HG02759 (cell line): Measurements from ENCODE around the gene BICD2.
A peak's percentile ranks its signal among the peaks of the same experiment; 100 is the strongest.
"Not testable (repeated sequence)": the region's sequence is repeated elsewhere in the genome, so short reads cannot be mapped to it uniquely, and the experiment has no call there.

Source experiments
- ATAC-seq: cut with Tn5 transposase; IDR thresholded peaks from one replicate; pipeline ENCODE4 v1.9.1; 2021; ENCODE audit warnings: mild to moderate bottlenecking, moderate library complexity; ENCODE audit not compliant: unreplicated experiment

BICD2 gene

GRCh38 chr9:92771309-92771708 lies 6.7 kb upstream of the BICD2 start:
- ATAC-seq, result no peak

- ATAC-seq, result no peak
Observed at GRCh38 chr9:92770360-92770995, 5.8 kb upstream of the BICD2 start.

GRCh38 chr9:92769990-92770359 lies 5.3 kb upstream of the BICD2 start:
- no peak for ATAC-seq

GRCh38 chr9:92769286-92769685 lies 4.7 kb upstream of the BICD2 start:
- no peak for ATAC-seq

GRCh38 chr9:92768816-92769215 lies 4.2 kb upstream of the BICD2 start:
- not testable (repeated sequence) for ATAC-seq

GRCh38 chr9:92767066-92768054 lies 2.7 kb upstream of the BICD2 start:
- ATAC-seq, result no peak

- peak; percentile 95 for ATAC-seq
Observed at GRCh38 chr9:92764988-92765936, 629 bp upstream of the BICD2 start.

GRCh38 chr9:92763721-92764380 lies 782 bp downstream of the BICD2 start:
- ATAC-seq, result no peak

- ATAC-seq, result no peak
Observed at GRCh38 chr9:92762781-92763708, 1.6 kb downstream of the BICD2 start.

GRCh38 chr9:92762196-92762595 lies 2.4 kb downstream of the BICD2 start:
- no peak for ATAC-seq

- no peak for ATAC-seq
Observed at GRCh38 chr9:92761686-92762085, 2.9 kb downstream of the BICD2 start.

GRCh38 chr9:92760494-92760893 lies 4.1 kb downstream of the BICD2 start:
- no peak for ATAC-seq

- ATAC-seq, result no peak
Observed at GRCh38 chr9:92760070-92760469, 4.6 kb downstream of the BICD2 start.

GRCh38 chr9:92759446-92759845 lies 5.2 kb downstream of the BICD2 start:
- ATAC-seq, result no peak

GRCh38 chr9:92756792-92757191 lies 7.8 kb downstream of the BICD2 start:
- no peak for ATAC-seq

GRCh38 chr9:92754091-92754745 lies 10.4 kb downstream of the BICD2 start:
- ATAC-seq, result no peak

GRCh38 chr9:92752812-92753404 lies 11.7 kb downstream of the BICD2 start:
- no peak for ATAC-seq

GRCh38 chr9:92749934-92750315 lies 14.7 kb downstream of the BICD2 start:
- ATAC-seq, result no peak
